CD14-positive monocyte (primary cell): ENCODE measurements around the gene EIF3K. TPM values are rescaled to one million over a fixed set of nuclear protein-coding genes. Genes with fewer than 3 reads are reported as not detected.
A peak's percentile ranks its signal among the peaks of the same experiment; 100 is the strongest.
"Not testable (repeated sequence)": the region's sequence is repeated elsewhere in the genome, so short reads cannot be mapped to it uniquely, and the experiment has no call there.

ENCODE experiments used
- DNase-seq, 3 donors: peaks; one replicate each; pipeline ENCODE4 v3.0.0-alpha.2; 2011 to 2022
- H2AFZ ChIP-seq: 2 replicates; pipeline ENCODE4 v1.6.0; 2012; ENCODE audit warnings: mild to moderate bottlenecking, low read depth, low read length, inconsistent platforms; ENCODE audit not compliant: insufficient read depth, poor library complexity, severe bottlenecking
- H3K27ac ChIP-seq, 2 donors: 1 replicate in 1 of 2; 2 replicates in 1 of 2; pipeline ENCODE4 v1.5.1; 2012 to 2013; ENCODE audit warnings: low read length in 2 of 2, control low read depth in 1 of 2, inconsistent platforms in 1 of 2, low read depth in 1 of 2, mild to moderate bottlenecking in 1 of 2
- H3K27me3 ChIP-seq, 2 donors: one replicate each; pipeline versions ENCODE4 v1.6.0 to v1.6.1; 2011 to 2013; ENCODE audit warnings: low read length in 2 of 2; ENCODE audit not compliant: control insufficient read depth in 2 of 2, insufficient read depth in 2 of 2
- H3K36me3 ChIP-seq, 2 donors: replicated peaks in 1 of 2; 1 replicate in 1 of 2; 2 replicates in 1 of 2; pipeline versions ENCODE4 v1.5.1 to v1.6.1; 2012 to 2013; ENCODE audit warnings: low read length in 2 of 2, control low read depth in 1 of 2, inconsistent platforms in 1 of 2, mild to moderate bottlenecking in 1 of 2; ENCODE audit not compliant: insufficient read depth in 2 of 2, control insufficient read depth in 1 of 2
- H3K4me1 ChIP-seq, 2 donors: 1 replicate in 1 of 2; 2 replicates in 1 of 2; pipeline versions ENCODE4 v1.5.1 to v1.6.1; 2012 to 2013; ENCODE audit warnings: low read length in 2 of 2, control low read depth in 1 of 2, inconsistent platforms in 1 of 2, mild to moderate bottlenecking in 1 of 2, moderate library complexity in 1 of 2; ENCODE audit not compliant: insufficient read depth in 2 of 2, control insufficient read depth in 1 of 2
- H3K4me2 ChIP-seq: replicated peaks from 2 replicates; pipeline ENCODE3; 2012; ENCODE audit warnings: low read length, moderate library complexity, mild to moderate bottlenecking; ENCODE audit not compliant: poor library complexity, severe bottlenecking; ENCODE audit errors: extremely low read depth
- H3K4me3 ChIP-seq, 3 experiments: fragments of 200-600 bp in 1 of 3; sonication (generic) in 1 of 3; replicated peaks in 1 of 3; 1 replicate in 2 of 3; 2 replicates in 1 of 3; pipeline ENCODE4 v1.5.1; 2011 to 2013; ENCODE audit warnings: low read length in 3 of 3, mild to moderate bottlenecking in 3 of 3, control low read depth in 2 of 3, low read depth in 2 of 3, inconsistent platforms in 1 of 3, moderate library complexity in 1 of 3
- H3K79me2 ChIP-seq: 2 replicates; pipeline ENCODE4 v1.6.0; 2012; ENCODE audit warnings: mild to moderate bottlenecking, control low read depth, inconsistent platforms, low read length, moderate library complexity; ENCODE audit not compliant: insufficient read depth
- H3K9ac ChIP-seq: 2 replicates; pipeline ENCODE4 v1.6.0; 2017; ENCODE audit warnings: low read length, mild to moderate bottlenecking; ENCODE audit not compliant: insufficient read depth, poor library complexity, severe bottlenecking
- H3K9me3 ChIP-seq, 2 donors: replicated peaks in 1 of 2; 1 replicate in 1 of 2; 2 replicates in 1 of 2; pipeline versions ENCODE4 v1.5.1 to v1.6.1; 2012 to 2013; ENCODE audit warnings: low read length in 2 of 2, control low read depth in 1 of 2; ENCODE audit not compliant: control insufficient read depth in 1 of 2, insufficient read depth in 1 of 2
- H4K20me1 ChIP-seq: 2 replicates; pipeline ENCODE4 v1.6.0; 2012; ENCODE audit warnings: mild to moderate bottlenecking, low read length, control low read depth, moderate library complexity; ENCODE audit not compliant: insufficient read depth
- H3K27ac Mint-ChIP-seq, 7 donors: one replicate each; pipeline ENCODE4 v1.8.0; 2020; ENCODE audit warnings: mild to moderate bottlenecking in 7 of 7, mixed read lengths in 7 of 7, moderate library complexity in 6 of 7, inconsistent platforms in 2 of 7
- H3K27me3 Mint-ChIP-seq, 3 donors: one replicate each; pipeline ENCODE4 v1.8.0; 2021 to 2022; ENCODE audit warnings: low read depth in 3 of 3, mild to moderate bottlenecking in 3 of 3, mixed read lengths in 3 of 3, moderate library complexity in 3 of 3, inconsistent platforms in 1 of 3
- H3K36me3 Mint-ChIP-seq, 2 donors: one replicate each; pipeline ENCODE4 v1.8.0; 2020; ENCODE audit warnings: mixed read lengths in 2 of 2, inconsistent platforms in 1 of 2, mild to moderate bottlenecking in 1 of 2
- H3K4me1 Mint-ChIP-seq: one replicate; pipeline ENCODE4 v1.8.0; 2020; ENCODE audit warnings: mild to moderate bottlenecking, mixed read lengths
- H3K4me3 Mint-ChIP-seq, 2 donors: one replicate each; pipeline ENCODE4 v1.8.0; 2020; ENCODE audit warnings: mild to moderate bottlenecking in 2 of 2, mixed read lengths in 2 of 2, moderate library complexity in 1 of 2
- H3K9me3 Mint-ChIP-seq, 7 donors: one replicate each; pipeline ENCODE4 v1.8.0; 2020 to 2022; ENCODE audit warnings: mixed read lengths in 7 of 7, mild to moderate bottlenecking in 6 of 7, moderate library complexity in 6 of 7, inconsistent platforms in 2 of 7
- CTCF ChIP-seq: fragments of 200-600 bp; IDR thresholded peaks from one replicate; pipeline ENCODE4 v1.8.0; 2022; ENCODE audit warnings: antibody characterized with exemption, mild to moderate bottlenecking
- WGBS: methylation state at CpG from one replicate; pipeline ENCODE4 v1.1.5; 2013; ENCODE audit warnings: missing lambda C conversion rate; ENCODE audit not compliant: insufficient coverage; 5-methylcytosine and 5-hydroxymethylcytosine counted together
- intact Hi-C, 2 donors: fragments of 100-400 bp; cut with micrococcal nuclease; formaldehyde crosslinking; loops; one replicate each; pipeline versions ENCODE4 v1.15.0 to v1.15.1; 2023
- polyA plus RNA-seq, 3 donors: library from polyadenylated mRNA; depleted of rRNA in 1 of 3; unstranded in 2 of 3; stranded (reverse) in 1 of 3; fragments of 300-500 nt in 2 of 3; fragments of >200 nt in 1 of 3; fragmentation: Illumina TruSeq in 2 of 3; gene quantifications; 1 replicate in 2 of 3; 2 replicates in 1 of 3; pipeline ENCODE4 v1.2.3, GENCODE V29; 2012 to 2021

EIF3K gene
- polyA plus RNA-seq, 3 donors = 326 to 1,088 (median 381) TPM

GRCh38 chr19:38631811-38632475, 13.0 kb downstream of the EIF3K start:
- Histone ChIP-seq H4K20me1 (peaks cover 17% of the 10 kb centered on the region), H3K36me3 (peaks cover 64 to 87% of the 10 kb centered on the region in 2 donors), H3K4me1 (peaks cover 8 to 12% of the 10 kb centered on the region in 2 donors)
- intact Hi-C loops = loop anchor here (5.0 to 10.0 kb wide), 3 partner anchors 85 to 303 kb away; partner anchors contain the start of genes MRPS12 (in 1 of the 2) and SARS2 (in 1 of the 2)
- not testable (repeated sequence) for H3K9me3 Mint-ChIP-seq, H2AFZ ChIP-seq, H3K4me2 ChIP-seq, H3K4me3 ChIP-seq, H3K79me2 ChIP-seq, H3K4me3 Mint-ChIP-seq, H3K9ac ChIP-seq, H3K9me3 ChIP-seq, H3K27me3 Mint-ChIP-seq, H3K27me3 ChIP-seq, H3K27ac ChIP-seq, DNase-seq
- peak overlapping the region in 3 of 7 donors; percentile 30 to 50 (median 30) for H3K27ac Mint-ChIP-seq
- H3K36me3 Mint-ChIP-seq = peaks cover 68 to 93% of the 10 kb centered on the region in 2 donors
- no CpG with 5 or more reads among the region's 7 CpGs for WGBS
- H3K4me1 Mint-ChIP-seq = peaks cover 16% of the 10 kb centered on the region

GRCh38 chr19:38632476-38633213, 13.7 kb downstream of the EIF3K start:
- H3K36me3 ChIP-seq = peaks cover 57 to 80% of the 10 kb centered on the region in 2 donors
- no peak for TF ChIP-seq CTCF

More at GRCh38 chr19:38632476-38633213, 13.7 kb downstream of the EIF3K start:
- intact Hi-C loops = loop anchor here (5.0 to 10.0 kb wide), 3 partner anchors 85 to 302 kb away; partner anchors contain the start of genes MRPS12 (in 1 of the 2) and SARS2 (in 1 of the 2)
- Mint-ChIP-seq H3K27ac (peak overlapping the region in 5 of 7 donors; percentile 1 to 63 (median 30)), H3K36me3 (peaks cover 64 to 90% of the 10 kb centered on the region in 2 donors), H3K4me1 (peaks cover 21% of the 10 kb centered on the region), H3K27me3 (peaks cover 0 to 1% (median 0%) of the 10 kb centered on the region in 3 donors), H3K9me3 (peaks cover 0 to 2% (median 0%) of the 10 kb centered on the region in 7 donors), H3K4me3 (no peak overlapping the region)
- Histone ChIP-seq H3K4me1 (peaks cover 10 to 17% of the 10 kb centered on the region in 2 donors), H3K9ac (no peak overlapping the region), H4K20me1 (peaks cover 21% of the 10 kb centered on the region), H2AFZ (no peak overlapping the region), H3K27ac (no peak overlapping the region), H3K4me3 (no peak overlapping the region), H3K9me3 (no peaks in the 10 kb centered on the region), H3K4me2 (no peak overlapping the region), H3K79me2 (peaks cover under 1% of the 10 kb centered on the region), H3K27me3 (no peaks in the 10 kb centered on the region)
- 100% methylated on average over 14 of the region's 16 CpGs for WGBS
- no peak for DNase-seq
